Upper lobe of right lung (tissue), 1 donor: ENCODE results near the gene RNASE8. TPM values are rescaled to one million over a fixed set of nuclear protein-coding genes. Genes with fewer than 3 reads are reported as not detected.

Experiments
- ATAC-seq: fragments of 200-7000 bp; cut with Tn5 transposase; one replicate; pipeline ENCODE4 v1.9.1; 2020; ENCODE audit warnings: mild to moderate bottlenecking, moderate library complexity
- DNase-seq: peaks from one replicate; pipeline ENCODE4 v3.0.0-alpha.2; 2020
- H3K27ac ChIP-seq: fragments of 200-600 bp; one replicate; pipeline ENCODE4 v1.8.0; 2022
- H3K27me3 ChIP-seq: fragments of 200-600 bp; one replicate; pipeline ENCODE4 v1.8.0; 2022; ENCODE audit warnings: mild to moderate bottlenecking
- H3K36me3 ChIP-seq: fragments of 200-600 bp; one replicate; pipeline ENCODE4 v1.8.0; 2022
- H3K4me1 ChIP-seq: fragments of 200-600 bp; one replicate; pipeline ENCODE4 v1.8.0; 2022
- H3K4me3 ChIP-seq: fragments of 200-600 bp; one replicate; pipeline ENCODE4 v1.8.0; 2022; ENCODE audit warnings: mild to moderate bottlenecking
- H3K9me3 ChIP-seq: fragments of 200-600 bp; one replicate; pipeline ENCODE4 v1.8.0; 2022
- CTCF ChIP-seq: fragments of 200-600 bp; IDR thresholded peaks from one replicate; pipeline ENCODE4 v1.8.0; 2022; ENCODE audit warnings: antibody characterized with exemption
- intact Hi-C: fragments of 100-400 bp; cut with DNase I; formaldehyde crosslinking; loops from one replicate; pipeline ENCODE4 v1.11.0; 2022
- total RNA-seq: library from RNA; stranded (reverse); fragmentation: NEBNext Ultra II Directional; extraction: Animal tissue kit (Norgen Biotek cat#: 25700); gene quantifications from one replicate; pipeline ENCODE4 v1.2.1, GENCODE V29; 2021
- donor health status: DM: no; HTN: yes; CAD: no; lungs with severe emphysema.

Gene RNASE8
- total RNA-seq, 1 donor from 2014 or later, result not detected

- no peak for DNase-seq
- no peaks in the 10 kb centered on the region for H3K36me3 ChIP-seq
- H3K4me3 ChIP-seq, result no peak overlapping the region
- no peaks in the 10 kb centered on the region for H3K9me3 ChIP-seq
- no peak overlapping the region for H3K27ac ChIP-seq
- no peaks in the 10 kb centered on the region for H3K27me3 ChIP-seq
- ATAC-seq, result peak; percentile 6
- no peak for TF ChIP-seq CTCF
- intact Hi-C loops, result no loop called here
- H3K4me1 ChIP-seq, result peaks cover 33% of the 10 kb centered on the region
Observed at GRCh38 chr14:21042918-21043317, 14.7 kb upstream of the RNASE8 start.

- no peak for TF ChIP-seq CTCF
- no peak for ATAC-seq
- intact Hi-C loops, result no loop called here
- H3K36me3 ChIP-seq, result no peaks in the 10 kb centered on the region
- no peak overlapping the region for H3K27ac ChIP-seq
- peaks cover 34% of the 10 kb centered on the region for H3K4me1 ChIP-seq
- no peaks in the 10 kb centered on the region for H3K27me3 ChIP-seq
- H3K9me3 ChIP-seq, result no peaks in the 10 kb centered on the region
- H3K4me3 ChIP-seq, result no peak overlapping the region
- DNase-seq, result no peak
Observed at GRCh38 chr14:21043387-21043973, 14.1 kb upstream of the RNASE8 start.

GRCh38 chr14:21043974-21044618 lies 13.5 kb upstream of the RNASE8 start:
- Histone ChIP-seq H3K27ac (no peak overlapping the region), H3K36me3 (no peaks in the 10 kb centered on the region), H3K9me3 (no peaks in the 10 kb centered on the region), H3K4me3 (no peak overlapping the region), H3K4me1 (peaks cover 28% of the 10 kb centered on the region), H3K27me3 (no peaks in the 10 kb centered on the region)
- TF ChIP-seq CTCF, result no peak
- intact Hi-C loops, result no loop called here
- no peak for DNase-seq
- peak; percentile 37 for ATAC-seq

- no peak for TF ChIP-seq CTCF
- no peaks in the 10 kb centered on the region for H3K36me3 ChIP-seq
- intact Hi-C loops, result no loop called here
- no peaks in the 10 kb centered on the region for H3K9me3 ChIP-seq
- peaks cover 19% of the 10 kb centered on the region for H3K4me1 ChIP-seq
- no peaks in the 10 kb centered on the region for H3K27me3 ChIP-seq
- DNase-seq (no peak), ATAC-seq (no peak)
- no peak overlapping the region for H3K4me3 ChIP-seq
- H3K27ac ChIP-seq, result peak overlapping the region; percentile 51
Observed at GRCh38 chr14:21047378-21047781, 10.2 kb upstream of the RNASE8 start.

- H3K27ac ChIP-seq, result no peak overlapping the region
- H3K36me3 ChIP-seq, result no peaks in the 10 kb centered on the region
- H3K4me1 ChIP-seq, result peaks cover 9% of the 10 kb centered on the region
- no peaks in the 10 kb centered on the region for H3K9me3 ChIP-seq
- intact Hi-C loops, result no loop called here
- H3K4me3 ChIP-seq, result no peak overlapping the region
- no peaks in the 10 kb centered on the region for H3K27me3 ChIP-seq
- DNase-seq (no peak), ATAC-seq (no peak)
- TF ChIP-seq CTCF, result no peak
Observed at GRCh38 chr14:21048638-21049037, 9.0 kb upstream of the RNASE8 start.
